GM19193 (cell line): ENCODE data around the gene ELP1.

Experiments used
- POLR2A ChIP-seq: IDR thresholded peaks from 4 replicates; pipeline ENCODE4 v1.6.1; 2011; ENCODE audit not compliant: insufficient read depth, insufficient read length; ENCODE audit errors: extremely low read depth

ELP1 gene

GRCh38 chr9:108894225-108894997, 39.5 kb downstream of the ELP1 start:
- no peak for TF ChIP-seq POLR2A

- no peak for TF ChIP-seq POLR2A
Observed at GRCh38 chr9:108889649-108890067, 44.3 kb downstream of the ELP1 start.

GRCh38 chr9:108885643-108886348, 48.1 kb downstream of the ELP1 start:
- TF ChIP-seq POLR2A = no peak

- no peak for TF ChIP-seq POLR2A
Observed at GRCh38 chr9:108884701-108885100, 49.2 kb downstream of the ELP1 start.

- TF ChIP-seq POLR2A = no peak
Observed at GRCh38 chr9:108883085-108883484, 50.8 kb downstream of the ELP1 start.

- TF ChIP-seq POLR2A = no peak
Observed at GRCh38 chr9:108882052-108882888, 51.7 kb downstream of the ELP1 start.

- no peak for TF ChIP-seq POLR2A
Observed at GRCh38 chr9:108880738-108881316, 53.1 kb downstream of the ELP1 start.

GRCh38 chr9:108877524-108877923, 56.4 kb downstream of the ELP1 start:
- no peak for TF ChIP-seq POLR2A

- no peak for TF ChIP-seq POLR2A
Observed at GRCh38 chr9:108876425-108876824, 57.5 kb downstream of the ELP1 start.

GRCh38 chr9:108874058-108874788, 59.7 kb downstream of the ELP1 start:
- no peak for TF ChIP-seq POLR2A

GRCh38 chr9:108869092-108869725, 64.7 kb downstream of the ELP1 start:
- no peak for TF ChIP-seq POLR2A

- no peak for TF ChIP-seq POLR2A
Observed at GRCh38 chr9:108867829-108868228, 66.1 kb downstream of the ELP1 start.

GRCh38 chr9:108867116-108867515, 66.8 kb downstream of the ELP1 start:
- TF ChIP-seq POLR2A = no peak

- TF ChIP-seq POLR2A = no peak
Observed at GRCh38 chr9:108866001-108866420, 67.9 kb downstream of the ELP1 start.
